HK-2 (cell line): Measurements from ENCODE around the gene ZXDC.

ENCODE experiments used
- DNase-seq: peaks from one replicate; pipeline ENCODE4 v3.0.0-alpha.2; 2018; ENCODE audit not compliant: unreplicated experiment

The ZXDC gene

GRCh38 chr3:126417515-126417914 lies 58.2 kb downstream of the ZXDC start:
- no peak for DNase-seq

DNA sequence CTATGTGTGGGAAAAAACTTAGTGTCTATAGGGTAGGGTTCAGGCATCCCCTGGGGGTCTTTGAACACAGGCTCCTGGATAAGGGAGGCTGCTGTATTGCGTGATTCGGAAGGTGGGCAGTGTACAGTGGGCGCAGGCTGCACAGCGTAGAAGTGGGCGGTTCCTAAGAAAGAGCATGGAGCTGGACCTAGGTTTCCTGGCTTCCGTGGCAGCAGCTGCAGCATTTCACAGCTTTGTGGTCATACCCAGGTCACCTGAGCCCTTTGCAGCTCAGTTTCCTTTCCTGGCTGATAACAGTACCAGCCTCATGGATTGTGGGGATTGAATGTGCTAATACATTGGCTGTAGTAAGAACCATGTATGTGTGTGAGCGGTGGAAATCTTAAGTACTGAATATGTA lies 58.7 kb downstream of the ZXDC start:
- DNase-seq, result no peak

- no peak for DNase-seq
Measured at GRCh38 chr3:126415661-126416591, 59.8 kb downstream of the ZXDC start.

DNA sequence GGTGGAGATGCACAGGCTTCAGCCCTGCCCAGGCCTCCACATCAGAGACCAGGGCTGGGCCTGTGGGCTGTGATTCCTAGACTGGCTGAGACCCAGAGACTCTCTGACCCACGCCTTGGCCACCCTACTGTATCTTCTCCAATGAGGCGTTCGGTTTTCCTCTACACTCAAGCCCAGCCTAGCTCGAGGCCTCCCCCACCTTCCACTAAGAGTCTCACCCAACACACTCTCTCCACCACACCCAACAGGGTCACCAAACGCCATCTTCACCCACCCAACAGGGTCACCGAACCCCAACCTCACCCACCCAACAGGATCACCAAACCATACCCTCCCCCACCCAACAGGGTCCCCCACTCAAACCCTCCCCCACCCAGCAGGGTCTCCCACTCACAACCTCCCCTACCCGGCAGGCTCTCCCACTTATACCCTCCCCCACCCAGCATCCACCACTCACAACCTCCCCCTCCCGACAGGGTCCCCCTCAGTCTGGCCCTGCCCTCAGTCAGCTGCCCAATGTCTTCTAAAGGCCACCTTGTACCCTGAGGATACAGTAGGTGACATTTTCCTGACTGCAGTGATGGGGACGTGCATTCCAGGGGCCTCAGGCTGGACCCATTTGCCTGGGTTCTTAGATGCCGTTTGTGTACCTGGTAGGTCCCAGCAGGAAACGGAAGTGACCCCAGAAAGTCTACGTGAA lies 60.6 kb downstream of the ZXDC start:
- no peak for DNase-seq

DNA sequence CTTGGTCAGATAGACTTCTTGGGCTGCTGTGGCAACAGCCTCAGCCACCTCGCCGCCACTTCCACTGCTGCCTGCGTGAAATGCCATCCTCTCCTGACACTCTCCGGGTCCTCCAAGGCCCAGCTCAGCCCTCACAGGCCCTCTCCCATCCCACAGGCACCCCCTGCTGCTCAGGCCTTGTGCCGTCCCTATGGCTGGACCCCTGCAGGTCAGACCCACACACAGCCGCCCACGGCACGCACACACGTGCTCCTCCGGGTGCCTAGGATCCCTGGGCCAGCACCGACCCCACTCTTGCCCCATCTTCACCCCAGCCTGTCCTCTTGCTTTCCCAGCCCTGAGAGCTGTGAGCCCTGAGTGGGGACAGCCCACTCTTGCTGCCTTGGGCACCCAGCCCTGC lies 61.3 kb downstream of the ZXDC start:
- no peak for DNase-seq

DNA sequence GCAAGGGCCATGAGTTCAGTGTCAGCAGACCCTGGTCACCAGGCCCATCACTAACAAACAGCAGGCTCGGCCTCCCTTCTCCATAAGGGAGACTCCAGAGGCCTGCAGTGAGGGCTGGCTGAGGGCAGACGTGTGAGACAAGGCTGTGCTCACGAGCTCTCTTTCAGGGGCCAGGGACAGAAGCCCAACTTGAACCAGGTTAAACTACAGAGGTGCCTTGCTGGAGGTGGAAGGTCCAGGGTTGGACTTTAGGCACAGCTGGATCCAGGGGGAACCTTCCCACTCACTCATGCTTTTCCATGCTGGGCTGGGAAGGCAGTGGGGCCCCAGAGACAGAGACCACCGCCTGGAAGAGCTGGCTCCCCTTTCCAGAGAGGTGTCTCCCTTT lies 62.0 kb downstream of the ZXDC start:
- DNase-seq, result no peak

GRCh38 chr3:126412841-126413692 lies 62.6 kb downstream of the ZXDC start:
- DNase-seq, result no peak

DNA sequence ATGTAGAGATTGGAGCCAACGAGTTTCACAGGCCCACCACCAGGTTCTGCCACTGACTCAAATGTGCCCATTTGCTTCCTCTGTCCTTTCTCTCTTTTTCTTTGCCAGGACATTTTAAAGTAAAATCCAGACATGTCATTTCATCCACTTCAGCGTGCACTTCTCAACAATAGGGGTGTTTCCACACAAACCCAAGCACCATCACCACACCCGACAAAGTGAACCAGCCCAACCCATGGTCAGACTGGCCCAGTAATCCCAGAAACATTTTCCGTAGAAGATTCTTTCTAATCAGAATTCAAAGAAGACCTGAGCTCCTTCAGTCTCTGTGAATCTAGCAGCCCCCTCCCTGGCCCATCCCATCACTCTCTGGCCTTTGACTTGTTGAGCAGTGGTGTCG lies 67.6 kb downstream of the ZXDC start:
- no peak for DNase-seq

- DNase-seq, result no peak
Measured at GRCh38 chr3:126407412-126408044, 68.2 kb downstream of the ZXDC start.

DNA sequence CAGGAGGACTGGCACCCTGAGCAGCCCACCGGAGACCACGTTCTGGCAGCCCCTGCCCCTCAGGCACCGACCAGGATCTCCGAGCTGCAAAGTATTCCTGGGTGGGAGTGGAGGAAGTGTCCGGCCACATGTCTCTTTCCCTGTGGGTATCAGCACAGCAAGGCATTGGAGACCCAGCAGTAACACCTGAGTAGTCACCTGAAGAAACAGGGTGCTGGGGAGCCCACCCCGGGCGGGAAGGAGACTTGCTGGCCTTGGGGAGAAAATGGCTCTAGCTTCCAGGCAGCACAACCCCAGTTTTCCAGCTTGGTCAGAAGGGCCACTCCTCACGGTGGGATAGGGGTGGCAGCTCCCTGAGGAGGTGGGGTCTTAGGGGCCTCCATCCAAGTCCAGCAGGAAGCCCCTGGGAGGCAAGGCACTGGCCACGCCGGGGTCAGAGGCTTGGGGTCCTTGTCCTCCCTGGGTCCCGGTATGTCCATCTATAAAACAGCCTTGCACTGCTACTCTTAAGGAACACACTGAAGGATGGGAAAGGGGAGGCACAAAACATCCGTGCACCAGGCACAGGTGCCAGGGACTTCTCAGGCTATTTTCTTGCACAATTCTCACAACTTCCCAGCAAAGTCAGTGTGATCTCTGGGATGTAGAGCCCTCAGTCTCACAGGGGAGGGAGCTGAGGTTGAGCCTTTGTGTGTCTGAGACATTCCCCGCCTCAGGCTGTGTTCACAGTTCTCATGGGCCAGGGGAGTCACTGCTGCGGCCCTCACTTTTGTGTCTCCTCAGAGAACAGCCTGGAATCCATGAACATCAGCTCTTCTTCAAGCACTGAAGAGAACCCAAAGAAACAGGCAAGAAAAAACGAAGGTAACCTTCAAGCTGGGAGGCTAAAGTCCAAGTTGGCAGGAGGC lies 69.0 kb downstream of the ZXDC start:
- no peak for DNase-seq

DNA sequence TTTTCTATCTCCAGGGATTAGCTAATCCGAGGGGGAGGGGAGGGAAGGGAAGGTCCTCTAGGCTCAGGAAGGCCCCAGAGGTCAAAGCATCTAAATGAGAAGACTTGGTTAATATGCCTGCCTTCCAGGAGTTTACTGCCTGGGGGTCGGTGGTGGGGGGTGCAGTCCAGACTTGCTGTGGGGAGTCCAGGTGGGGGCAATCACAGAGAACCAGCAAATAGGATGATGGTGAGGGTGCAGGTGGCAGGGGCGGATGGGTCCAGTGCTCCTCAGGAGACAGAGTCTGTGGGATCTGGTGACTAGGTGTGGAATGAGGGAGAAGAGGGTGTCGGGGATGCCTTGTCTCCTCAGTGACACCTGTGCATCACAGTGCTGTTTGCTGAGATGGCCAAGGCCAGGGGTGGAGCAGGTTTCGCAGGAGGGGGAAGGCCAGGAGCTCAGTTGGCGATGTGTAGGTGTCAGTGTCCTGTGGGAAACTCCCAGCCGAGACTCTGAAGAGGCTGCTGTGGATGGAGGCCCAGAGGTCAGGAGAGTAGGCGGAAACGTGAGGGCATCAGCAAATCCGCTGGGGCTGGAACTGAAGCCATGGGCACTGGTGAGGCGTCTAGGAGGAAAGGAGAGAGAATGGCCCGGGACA lies 72.9 kb downstream of the ZXDC start:
- DNase-seq, result no peak

DNA sequence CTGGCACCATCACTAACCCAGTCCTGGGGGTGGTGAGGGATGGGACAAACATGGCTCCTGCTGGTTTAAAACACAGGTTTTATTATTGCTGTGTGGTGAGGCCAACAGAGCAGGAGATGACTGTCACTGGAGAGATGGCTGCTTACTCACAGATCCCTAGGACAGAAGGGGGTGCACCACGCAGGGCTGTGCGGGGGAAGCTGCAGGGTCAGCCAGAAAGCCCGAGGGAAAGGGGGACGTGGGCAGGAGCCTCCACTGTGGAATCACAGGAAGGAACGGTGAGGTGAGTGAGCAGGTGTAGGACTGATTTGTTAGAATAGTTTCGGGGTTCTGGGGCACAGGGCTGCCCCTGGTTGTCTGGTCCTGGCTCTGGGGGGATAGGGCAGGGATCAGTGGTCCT lies 73.5 kb downstream of the ZXDC start:
- no peak for DNase-seq

- DNase-seq, result no peak
Measured at GRCh38 chr3:126401611-126402160, 74.0 kb downstream of the ZXDC start.

DNA sequence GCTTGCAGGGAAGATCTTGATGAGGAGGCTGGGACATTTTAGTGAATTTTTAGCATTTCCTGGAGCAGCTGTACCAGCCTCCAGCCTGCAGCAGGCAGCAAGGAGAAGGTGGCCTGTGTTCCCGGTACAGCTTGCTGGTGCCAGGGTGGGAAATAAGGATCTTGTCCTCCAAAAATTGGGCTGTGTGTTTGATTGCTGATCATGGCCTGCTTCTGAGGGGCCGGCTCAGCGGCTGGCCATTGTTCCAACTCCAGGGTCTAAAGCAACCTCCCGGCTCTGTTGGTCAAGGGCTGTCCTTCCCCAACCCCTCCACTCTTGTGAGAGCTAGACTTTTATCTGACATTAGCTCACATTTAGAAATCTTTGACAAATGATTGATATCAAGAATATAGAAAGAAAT lies 75.9 kb downstream of the ZXDC start:
- no peak for DNase-seq

DNA sequence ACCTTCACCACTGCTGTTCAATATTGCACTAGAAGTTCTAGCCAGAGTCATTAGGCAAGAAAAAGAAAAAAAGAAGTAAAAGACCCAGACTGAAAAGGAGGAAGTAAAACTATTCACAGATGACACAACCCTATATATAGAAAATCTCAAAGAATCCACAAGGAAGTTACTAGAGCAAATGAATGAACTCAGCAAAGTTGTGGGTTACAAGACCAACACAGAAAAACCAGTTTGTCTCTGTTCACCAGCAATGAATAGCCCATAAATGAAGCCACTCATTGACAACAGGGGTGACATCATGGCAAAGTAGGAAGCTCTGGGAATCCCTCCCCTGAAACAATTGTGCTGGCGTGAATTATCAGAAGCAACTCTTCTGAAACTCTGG lies 76.3 kb downstream of the ZXDC start:
- DNase-seq, result no peak

- DNase-seq, result no peak
Measured at GRCh38 chr3:126398423-126399350, 77.0 kb downstream of the ZXDC start.

- DNase-seq, result no peak
Measured at GRCh38 chr3:126397610-126398422, 77.9 kb downstream of the ZXDC start.

DNA sequence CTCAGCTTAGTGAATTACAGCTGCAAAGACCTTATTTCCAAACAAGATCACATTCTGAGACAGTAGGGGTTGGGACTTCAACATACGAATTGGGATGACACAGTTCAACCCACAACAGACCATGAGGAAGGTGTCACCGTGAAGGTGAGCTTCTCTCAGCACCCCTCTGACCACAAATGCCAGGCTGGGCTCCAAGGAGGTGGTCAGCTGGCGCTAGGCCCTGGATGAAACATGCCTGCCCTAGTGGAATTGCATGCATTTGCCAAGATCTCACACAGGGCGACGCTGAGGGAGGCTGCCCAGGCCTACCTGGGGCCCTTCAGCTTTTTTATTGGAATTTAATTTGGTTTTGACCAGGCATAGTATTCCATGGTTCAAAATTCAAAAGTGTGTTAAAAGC lies 79.2 kb downstream of the ZXDC start:
- DNase-seq, result no peak
